Omental fat pad (tissue), 4 donors: ENCODE data around the gene CCNG2. TPM values are rescaled to one million over a fixed set of nuclear protein-coding genes. Genes with fewer than 3 reads are reported as not detected.

Source experiments
- ATAC-seq: fragments of 150-250 bp; one replicate; pipeline ENCODE4 v1.9.1; 2016; ENCODE audit warnings: mild to moderate bottlenecking, moderate library complexity; ENCODE audit not compliant: low FRiP score
- DNase-seq: peaks from one replicate; pipeline ENCODE4 v3.0.0-alpha.2; 2019; ENCODE audit warnings: low spot score
- CTCF ChIP-seq, 3 donors: fragments of 450-650 bp; IDR thresholded peaks; one replicate each; pipeline ENCODE4 v1.5.1; 2016 to 2017; ENCODE audit warnings: antibody characterized with exemption in 3 of 3, mild to moderate bottlenecking in 3 of 3, moderate library complexity in 2 of 3
- total RNA-seq, 4 donors: library from RNA; depleted of rRNA; stranded (reverse); fragments of >200 nt; gene quantifications; one replicate each; pipeline ENCODE4 v1.1.0, GENCODE V29; 2016

CCNG2 gene
- total RNA-seq, 4 donors from 2014 or later, result 21.6 to 64.8 (median 33.0) TPM

- TF ChIP-seq CTCF (IDR thresholded peaks at IDR 0.05), result no peak
- DNase-seq (no peak), ATAC-seq (no peak)
These were observed 6.6 kb downstream of the CCNG2 start for GRCh38 chr4:77163641-77164040.

GRCh38 chr4:77167173-77167572 is 10.2 kb downstream of the CCNG2 start:
- TF ChIP-seq CTCF (IDR thresholded peaks at IDR 0.05), result no peak
- DNase-seq (no peak), ATAC-seq (no peak)

GRCh38 chr4:77167866-77168265 is 10.9 kb downstream of the CCNG2 start:
- TF ChIP-seq CTCF (IDR thresholded peaks at IDR 0.05), result no peak
- no peak for ATAC-seq
- no peak for DNase-seq

GRCh38 chr4:77169481-77169880 is 12.5 kb downstream of the CCNG2 start:
- DNase-seq (no peak), ATAC-seq (no peak)
- TF ChIP-seq CTCF (IDR thresholded peaks at IDR 0.05), result no peak

GRCh38 chr4:77170926-77171325 is 13.9 kb downstream of the CCNG2 start:
- ATAC-seq, result no peak
- no peak for TF ChIP-seq CTCF (IDR thresholded peaks at IDR 0.05)
- DNase-seq, result no peak

- ATAC-seq (no peak), DNase-seq (no peak)
- TF ChIP-seq CTCF (IDR thresholded peaks at IDR 0.05), result no peak
These were observed 15.3 kb downstream of the CCNG2 start for GRCh38 chr4:77172336-77172735.

- DNase-seq, result no peak
- no peak for ATAC-seq
- no peak for TF ChIP-seq CTCF (IDR thresholded peaks at IDR 0.05)
These were observed 17.4 kb downstream of the CCNG2 start for GRCh38 chr4:77174426-77174825.
